Loucy (cell line): ENCODE results near the gene GAB2.

ENCODE experiments used
- EZH2phosphoT487 ChIP-seq: fragments of 200-600 bp; IDR thresholded peaks from 2 replicates; pipeline ENCODE4 v1.6.1; 2018; ENCODE audit warnings: antibody characterized with exemption, mild to moderate bottlenecking, moderate library complexity, borderline replicate concordance
- TF ChIP-seq, protein P1 (sequence below): fragments of 200-600 bp; sonication (generic); conservative IDR thresholded peaks from 2 replicates; pipeline ENCODE4 v1.5.1; 2014; ENCODE audit warnings: mild to moderate bottlenecking, antibody characterized with exemption, low read length

GRCh38 chr11:78350646-78351165 is 66.9 kb downstream of the GAB2 start:
- TF ChIP-seq, protein P1, sequence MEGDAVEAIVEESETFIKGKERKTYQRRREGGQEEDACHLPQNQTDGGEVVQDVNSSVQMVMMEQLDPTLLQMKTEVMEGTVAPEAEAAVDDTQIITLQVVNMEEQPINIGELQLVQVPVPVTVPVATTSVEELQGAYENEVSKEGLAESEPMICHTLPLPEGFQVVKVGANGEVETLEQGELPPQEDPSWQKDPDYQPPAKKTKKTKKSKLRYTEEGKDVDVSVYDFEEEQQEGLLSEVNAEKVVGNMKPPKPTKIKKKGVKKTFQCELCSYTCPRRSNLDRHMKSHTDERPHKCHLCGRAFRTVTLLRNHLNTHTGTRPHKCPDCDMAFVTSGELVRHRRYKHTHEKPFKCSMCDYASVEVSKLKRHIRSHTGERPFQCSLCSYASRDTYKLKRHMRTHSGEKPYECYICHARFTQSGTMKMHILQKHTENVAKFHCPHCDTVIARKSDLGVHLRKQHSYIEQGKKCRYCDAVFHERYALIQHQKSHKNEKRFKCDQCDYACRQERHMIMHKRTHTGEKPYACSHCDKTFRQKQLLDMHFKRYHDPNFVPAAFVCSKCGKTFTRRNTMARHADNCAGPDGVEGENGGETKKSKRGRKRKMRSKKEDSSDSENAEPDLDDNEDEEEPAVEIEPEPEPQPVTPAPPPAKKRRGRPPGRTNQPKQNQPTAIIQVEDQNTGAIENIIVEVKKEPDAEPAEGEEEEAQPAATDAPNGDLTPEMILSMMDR: no peak
- TF ChIP-seq EZH2phosphoT487: no peak
